GM20431 (cell line): ENCODE data around the gene GPR34.
"Not testable (repeated sequence)": the region's sequence is repeated elsewhere in the genome, so short reads cannot be mapped to it uniquely, and the experiment has no call there.

Source experiments
- in situ Hi-C: fragments of 300-500 bp; cut with MseI, MboI; formaldehyde crosslinking; loops from one replicate; pipeline ENCODE4 v1.15.0; 2020; ENCODE audit warnings: low sequenced_read_pairs; ENCODE audit not compliant: unreplicated experiment

The GPR34 gene, protein sequence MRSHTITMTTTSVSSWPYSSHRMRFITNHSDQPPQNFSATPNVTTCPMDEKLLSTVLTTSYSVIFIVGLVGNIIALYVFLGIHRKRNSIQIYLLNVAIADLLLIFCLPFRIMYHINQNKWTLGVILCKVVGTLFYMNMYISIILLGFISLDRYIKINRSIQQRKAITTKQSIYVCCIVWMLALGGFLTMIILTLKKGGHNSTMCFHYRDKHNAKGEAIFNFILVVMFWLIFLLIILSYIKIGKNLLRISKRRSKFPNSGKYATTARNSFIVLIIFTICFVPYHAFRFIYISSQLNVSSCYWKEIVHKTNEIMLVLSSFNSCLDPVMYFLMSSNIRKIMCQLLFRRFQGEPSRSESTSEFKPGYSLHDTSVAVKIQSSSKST

DNA sequence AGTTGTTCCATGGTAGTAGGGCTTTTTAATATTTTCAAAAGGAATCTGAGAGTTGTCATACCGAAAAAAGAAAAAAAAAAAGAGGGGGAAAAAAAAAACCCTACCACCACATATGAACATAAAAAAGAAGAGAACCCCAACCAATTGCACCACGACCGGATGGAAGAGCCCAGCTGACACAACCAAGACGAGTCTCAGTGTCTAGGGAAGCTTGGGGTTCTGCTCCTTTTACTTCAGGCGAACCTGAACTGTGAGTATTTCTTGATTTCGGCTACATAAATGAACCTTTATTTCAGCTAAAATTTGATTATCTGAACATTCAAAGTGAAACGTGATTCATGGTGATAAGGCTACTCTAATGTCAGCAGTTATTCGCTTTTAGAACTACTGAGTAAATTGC lies at the start of gene GPR34:
TSS of gene GPR34 (plus strand) at position 139 of the 400 bp plus-strand sequence. CDS start 6,661 bp downstream, outside the sequence.
- in situ Hi-C loops, result no loop called here

DNA sequence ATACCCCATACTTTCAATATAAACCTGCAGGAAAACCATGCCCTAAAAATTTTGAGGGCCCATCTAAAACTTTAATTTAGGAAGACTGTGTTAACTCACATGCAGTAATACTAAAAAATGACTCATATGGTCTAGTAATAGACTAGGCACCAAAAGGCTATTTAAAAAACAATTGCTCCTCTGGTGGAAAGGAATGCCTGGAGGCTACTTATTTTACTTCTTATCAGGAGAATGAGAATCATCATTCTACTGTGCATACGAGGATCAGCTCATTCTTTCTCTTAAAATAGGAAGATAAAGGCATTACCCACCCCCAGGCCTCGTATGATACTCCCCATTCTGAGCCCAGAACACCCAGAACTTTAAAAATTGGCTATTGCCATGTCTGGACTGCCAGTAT lies 42.6 kb upstream of the GPR34 start:
- in situ Hi-C loops, result not testable (repeated sequence)

DNA sequence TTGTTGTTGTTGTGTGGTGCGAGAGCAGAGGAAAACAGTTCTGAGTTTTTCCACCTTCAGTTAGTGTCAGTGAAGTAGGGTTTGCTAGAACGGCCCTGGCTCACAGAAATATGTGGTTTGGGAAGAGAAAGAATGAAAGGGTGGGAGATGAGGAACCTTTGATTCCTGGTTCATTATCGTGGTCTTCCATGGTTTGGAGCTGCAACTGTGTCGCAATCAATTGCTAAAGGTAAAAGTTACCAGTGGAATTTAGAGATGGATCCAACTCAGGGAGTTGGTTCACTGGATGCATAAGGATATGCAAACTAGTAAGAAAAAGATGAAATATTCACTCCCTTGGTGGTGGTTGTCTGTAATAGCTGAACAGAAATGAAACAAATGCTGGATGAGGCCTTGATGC lies 35.6 kb upstream of the GPR34 start:
- in situ Hi-C loops, result no loop called here

DNA sequence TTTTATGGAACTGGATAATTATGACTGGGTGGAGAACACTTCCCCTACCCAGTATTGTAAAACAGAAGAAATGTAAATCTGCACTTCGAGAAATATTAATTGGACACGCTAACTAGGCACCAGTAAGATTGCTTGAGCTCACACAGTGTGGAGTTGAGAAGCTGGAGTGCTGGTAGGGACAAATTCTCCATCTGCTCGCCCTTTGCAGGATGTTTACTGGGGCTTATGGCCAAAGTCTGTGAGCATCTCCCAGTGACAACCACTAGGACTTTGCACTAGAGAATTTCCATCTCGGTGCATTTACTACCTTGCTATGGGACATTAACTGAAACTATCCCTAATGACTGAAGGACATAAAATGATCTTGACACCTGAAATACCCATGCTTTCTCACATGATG lies 33.7 kb upstream of the GPR34 start:
- in situ Hi-C loops, result no loop called here

DNA sequence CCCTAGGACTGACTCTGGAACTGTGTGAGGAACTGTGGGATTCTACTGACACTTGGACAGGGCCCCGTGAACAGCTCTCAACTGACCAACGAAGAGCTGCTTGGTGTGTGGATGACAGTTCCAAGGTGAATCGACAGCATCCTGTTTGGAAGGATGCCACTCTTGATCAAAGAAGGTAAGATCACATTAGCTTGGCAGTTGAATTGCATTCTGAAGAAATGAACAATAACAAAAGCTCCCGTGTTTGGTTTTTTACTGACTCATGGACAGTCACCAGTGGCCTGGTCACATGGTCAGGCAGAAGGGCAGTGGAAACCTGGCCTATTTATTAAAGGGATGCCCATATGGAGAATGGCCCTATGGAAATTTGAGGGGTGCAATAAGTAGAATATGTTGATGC lies 33.1 kb upstream of the GPR34 start:
- in situ Hi-C loops, result no loop called here

DNA sequence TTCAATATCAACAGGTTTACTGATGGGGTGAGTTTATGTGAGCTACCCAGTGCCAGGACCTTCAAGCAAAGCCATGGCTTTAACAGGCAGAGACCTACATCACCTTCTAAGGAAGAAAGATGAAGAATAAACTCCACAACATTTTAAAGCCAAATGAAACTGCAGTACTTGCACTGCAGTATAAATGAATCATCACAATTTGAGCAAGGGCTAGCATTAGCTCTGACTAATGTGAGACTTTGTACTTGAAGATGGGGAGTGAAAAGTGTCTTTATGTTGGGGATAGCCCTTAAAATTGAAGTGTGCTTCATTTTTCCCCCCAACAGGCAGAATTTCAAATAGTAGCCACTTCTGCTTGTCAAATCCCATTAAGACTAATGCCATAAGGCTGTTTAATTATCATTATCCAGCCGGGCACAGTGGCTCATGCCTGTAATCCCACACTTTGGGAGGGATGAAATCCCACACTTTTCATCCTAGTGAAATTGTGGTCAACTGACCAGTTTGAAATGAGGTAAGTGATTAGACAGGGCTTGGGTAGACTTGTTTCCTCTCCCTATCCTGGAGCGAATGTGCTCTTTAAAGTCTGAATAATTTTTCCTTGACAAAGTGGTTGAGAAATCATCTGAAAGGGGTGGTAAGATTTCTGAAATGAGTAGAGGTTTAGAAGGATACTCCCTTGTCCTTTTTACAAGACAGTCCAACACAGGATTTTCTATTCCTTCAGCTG lies 27.2 kb upstream of the GPR34 start:
- in situ Hi-C loops, result no loop called here

DNA sequence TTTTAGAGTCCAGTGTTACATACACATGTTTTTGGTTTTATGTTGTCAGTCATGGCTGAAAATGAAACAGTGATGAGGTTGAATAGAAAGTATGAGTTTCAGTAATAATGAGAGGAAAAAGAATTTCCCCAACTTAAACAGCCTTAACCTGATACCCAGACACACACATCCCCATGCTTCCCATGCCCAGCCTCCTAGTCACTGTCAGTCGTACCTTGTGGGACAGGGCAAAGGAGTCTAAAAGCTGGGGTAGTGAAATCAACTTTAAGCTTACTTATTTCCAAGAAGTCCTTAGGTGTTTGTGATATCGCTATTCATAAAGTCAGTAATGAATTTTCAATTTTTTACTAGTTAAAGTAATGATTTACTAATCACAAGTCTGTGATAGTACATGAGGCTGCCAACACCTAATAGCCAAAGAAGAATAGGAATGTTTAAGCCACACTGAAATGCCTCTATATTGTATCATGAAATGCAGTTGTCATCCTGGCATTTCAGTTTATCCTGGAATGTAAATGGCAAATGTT lies 24.3 kb upstream of the GPR34 start:
- in situ Hi-C loops, result no loop called here

DNA sequence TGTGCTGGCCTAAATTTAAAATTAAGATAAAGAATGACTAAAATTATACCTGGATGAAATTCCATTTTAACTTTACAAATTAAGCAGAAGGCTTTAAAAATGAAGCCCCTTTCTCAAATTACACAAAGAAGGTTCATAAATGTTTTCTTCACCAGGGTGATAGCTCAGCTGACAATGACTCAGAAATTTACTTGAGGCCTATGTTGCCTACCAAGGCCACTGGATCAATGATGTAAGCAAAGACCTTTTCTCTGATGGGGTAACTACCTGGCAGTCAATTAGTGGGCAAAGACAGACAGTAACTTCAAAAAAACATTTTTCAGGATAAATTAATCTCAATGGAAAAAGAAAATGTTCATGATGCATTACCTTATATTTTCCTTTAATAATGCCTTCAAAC lies 23.9 kb upstream of the GPR34 start:
- in situ Hi-C loops, result no loop called here

DNA sequence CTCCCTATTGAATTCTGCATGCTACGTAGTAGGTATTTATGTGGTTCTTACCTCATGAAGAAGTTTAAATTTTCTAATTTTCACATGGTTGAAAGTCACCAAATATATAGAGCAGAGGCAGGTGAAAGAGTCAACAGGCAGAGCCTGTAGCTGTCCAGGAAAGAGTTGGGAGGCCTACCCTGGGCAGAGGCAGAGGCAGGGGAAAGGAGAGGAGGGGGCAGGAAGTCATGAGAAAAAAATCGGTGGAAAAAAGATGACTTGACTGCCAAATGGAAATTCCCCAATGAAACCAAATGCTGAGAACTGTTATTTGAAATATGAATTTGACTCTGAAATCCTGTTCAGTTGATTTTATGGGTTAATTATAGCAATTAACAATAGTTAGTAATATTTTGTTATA lies 23.1 kb upstream of the GPR34 start:
- in situ Hi-C loops, result no loop called here

DNA sequence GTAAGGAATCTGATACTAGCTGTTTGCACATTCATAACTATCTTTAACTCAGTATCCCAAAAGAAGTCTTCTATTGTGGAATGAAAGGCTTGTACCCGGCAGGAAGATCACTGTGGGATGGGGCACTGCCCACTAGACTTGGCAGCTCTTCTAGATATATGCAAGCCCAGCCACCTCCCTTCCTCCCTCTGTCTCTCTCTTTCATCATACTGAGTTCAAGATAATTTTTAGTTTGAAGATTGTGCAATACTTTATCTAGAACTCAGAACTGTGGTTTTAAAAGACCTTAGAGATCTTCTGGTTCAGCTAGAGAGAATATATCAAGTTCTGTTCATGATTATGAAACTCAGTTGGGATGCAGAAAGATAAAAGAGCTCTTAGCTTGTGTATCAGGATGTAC lies 22.5 kb upstream of the GPR34 start:
- in situ Hi-C loops, result no loop called here

DNA sequence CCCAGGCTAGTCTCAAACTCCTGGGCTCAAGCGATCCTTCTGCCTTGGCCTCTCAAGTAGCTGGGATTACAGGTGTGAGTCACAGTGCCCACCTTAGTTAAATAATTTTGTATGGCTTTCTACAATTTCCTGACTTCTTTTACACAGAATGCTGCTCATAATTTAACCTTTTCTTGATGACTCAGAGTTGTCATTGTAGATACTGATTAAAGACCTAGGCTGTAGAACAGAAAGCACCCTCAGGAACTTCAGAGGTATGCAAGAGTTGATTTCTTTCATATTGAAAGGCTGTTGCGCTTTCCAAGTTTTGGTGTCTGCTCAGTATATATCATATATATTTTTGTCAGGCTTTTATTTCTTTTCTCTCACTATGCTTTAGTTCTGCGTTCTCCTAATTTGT lies 21.1 kb upstream of the GPR34 start:
- in situ Hi-C loops, result no loop called here

DNA sequence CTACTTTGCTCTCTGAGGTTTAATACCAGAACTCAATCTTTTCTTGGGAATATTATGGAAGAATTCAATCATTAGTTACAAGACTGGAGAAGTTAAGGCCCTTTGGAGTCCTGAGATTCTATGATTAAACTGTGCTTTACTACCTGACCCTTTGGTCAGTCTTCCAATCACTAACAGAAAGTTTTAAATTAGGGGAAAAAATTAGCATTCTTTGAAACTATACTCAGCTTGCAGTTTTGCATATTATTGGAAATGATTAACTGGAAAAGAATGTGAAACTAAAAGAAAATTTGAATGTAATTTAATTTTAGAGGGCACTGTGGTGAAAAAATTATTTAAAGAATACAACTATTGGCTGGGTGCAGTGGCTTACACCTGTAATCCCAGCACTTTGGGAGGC lies 18.7 kb upstream of the GPR34 start:
- in situ Hi-C loops, result no loop called here

DNA sequence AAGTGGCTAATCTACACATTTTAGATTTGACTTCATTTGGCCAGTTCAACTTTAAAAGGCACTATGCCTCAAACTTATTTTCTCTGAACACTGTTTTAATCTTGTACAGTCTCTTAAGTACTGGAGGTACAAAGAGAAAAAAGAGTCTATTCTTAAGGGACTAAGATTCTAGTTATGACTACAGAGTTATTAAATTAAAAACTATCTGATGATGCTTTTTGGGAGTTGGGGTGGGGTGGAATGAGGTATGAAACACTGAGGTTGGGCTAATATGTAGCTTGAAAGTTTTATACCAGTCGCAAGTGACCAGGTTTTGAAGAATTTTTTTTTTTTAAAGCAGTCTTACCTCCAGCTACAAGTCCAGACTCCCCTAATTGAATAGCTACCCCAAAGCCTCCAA lies 17.7 kb upstream of the GPR34 start:
- in situ Hi-C loops, result no loop called here

DNA sequence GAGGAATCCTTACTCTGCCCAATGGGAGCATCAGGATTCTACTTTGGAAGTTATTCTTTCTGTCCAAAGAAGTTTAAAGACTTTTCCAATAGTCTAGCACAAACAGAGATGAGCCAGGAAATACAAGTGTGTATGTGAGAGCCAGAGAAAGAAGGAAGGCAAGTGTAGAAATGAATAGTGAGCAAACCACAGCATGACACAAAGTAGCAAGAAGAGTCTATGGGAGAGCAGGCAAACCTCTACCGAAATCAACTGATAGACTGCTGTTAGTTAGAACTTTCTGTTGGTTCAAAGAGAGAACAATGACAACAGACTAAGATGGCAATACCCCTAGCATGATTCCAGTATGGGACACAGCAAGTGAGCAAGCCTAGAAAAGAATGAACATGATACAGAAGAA lies 16.1 kb upstream of the GPR34 start:
- in situ Hi-C loops, result no loop called here

DNA sequence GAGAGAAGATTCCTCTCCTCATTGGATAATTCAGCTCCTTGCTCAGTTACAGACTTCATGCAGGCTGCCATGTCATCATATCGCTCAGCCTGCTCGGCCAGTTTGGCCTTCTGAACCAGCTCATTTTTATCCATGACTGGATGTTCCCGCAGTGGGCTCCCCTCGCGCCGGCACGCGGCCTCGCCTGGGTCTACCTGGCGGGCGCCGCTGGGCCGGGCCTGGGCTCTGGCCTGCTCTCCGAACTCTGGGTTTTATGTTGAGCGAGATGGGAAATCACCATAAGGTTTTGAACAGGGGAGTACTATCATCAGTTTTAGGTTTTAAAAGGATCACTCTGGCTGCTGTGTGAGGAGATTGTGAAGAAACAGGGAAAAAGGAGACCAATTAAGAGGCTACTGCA lies 12.4 kb upstream of the GPR34 start:
- in situ Hi-C loops, result not testable (repeated sequence)

DNA sequence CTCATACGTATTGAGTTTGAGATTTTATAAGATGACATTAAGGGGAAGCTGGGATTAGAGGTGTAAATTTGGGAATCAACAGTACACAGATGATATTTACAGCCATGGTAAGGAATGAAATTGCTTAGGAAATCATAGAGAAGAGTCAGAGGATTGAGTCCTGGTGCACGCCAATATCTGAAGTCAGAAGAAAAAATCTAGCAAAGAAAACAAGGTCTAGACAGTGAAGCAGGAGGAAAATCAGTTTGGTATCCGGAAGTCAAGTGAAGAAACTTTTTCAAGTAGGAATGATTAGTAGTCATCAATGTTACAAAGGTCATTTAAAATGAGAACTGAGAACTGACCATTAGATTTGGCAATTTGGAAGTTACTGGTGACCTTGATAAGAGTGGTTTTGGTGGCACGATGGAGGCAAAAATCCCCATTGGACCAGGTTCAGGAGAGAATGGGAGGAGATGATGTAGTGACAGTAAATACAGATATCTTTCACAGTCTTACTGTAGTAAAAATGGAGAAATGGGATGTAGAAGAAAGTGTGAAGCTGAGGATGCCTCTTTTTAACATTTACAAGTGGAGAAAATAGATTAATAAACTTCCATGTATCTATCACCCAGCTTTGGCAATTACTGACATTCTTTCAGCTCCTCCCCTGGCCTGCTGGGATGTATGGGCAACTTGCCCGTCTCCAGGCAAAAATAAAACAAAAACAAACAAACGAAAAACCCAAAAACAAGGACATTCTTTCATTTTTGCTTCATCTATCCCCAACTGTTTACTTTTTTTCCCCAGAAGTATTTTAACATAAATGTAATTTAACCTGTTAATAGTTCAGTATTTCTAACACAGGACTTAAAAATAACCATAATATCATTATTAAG lies 11.4 kb upstream of the GPR34 start:
- in situ Hi-C loops, result no loop called here

DNA sequence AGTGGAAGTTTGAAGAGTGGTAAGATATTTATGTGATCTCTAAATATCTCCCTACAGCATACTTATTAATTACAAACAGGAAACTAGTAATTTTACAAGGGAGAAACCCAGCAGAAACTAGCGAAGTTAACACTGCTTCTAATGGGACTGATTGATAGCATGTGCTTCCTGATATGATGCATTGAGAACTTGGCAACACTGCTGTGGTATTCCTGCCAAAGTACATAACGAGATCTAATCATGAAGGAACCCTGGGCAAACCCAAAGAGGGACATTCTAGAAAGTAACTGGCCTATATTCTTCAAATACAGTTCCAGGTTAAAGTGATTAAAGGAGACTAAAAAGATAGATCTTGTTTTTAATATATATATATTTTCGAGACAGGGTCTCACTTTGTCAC lies 4.6 kb upstream of the GPR34 start:
- in situ Hi-C loops, result no loop called here

DNA sequence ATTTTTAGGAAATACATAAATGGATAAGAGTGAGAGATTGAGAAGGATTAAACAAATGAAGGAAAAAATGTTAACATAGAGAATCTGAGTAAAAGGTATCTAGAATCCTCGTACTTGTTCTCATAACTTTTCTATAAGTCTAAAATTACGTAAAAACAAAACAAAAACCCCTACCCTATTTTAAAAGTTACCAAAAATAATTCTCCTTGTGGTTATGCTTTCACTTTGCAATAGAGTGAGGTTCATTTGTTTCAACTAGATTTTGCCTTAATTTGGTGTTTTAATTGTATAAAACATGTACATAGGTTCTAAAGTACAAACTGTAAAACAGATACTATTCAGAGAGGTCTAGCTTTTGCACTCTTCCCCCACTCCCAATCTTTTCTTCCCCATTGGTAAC lies 3.8 kb upstream of the GPR34 start:
- in situ Hi-C loops, result no loop called here

DNA sequence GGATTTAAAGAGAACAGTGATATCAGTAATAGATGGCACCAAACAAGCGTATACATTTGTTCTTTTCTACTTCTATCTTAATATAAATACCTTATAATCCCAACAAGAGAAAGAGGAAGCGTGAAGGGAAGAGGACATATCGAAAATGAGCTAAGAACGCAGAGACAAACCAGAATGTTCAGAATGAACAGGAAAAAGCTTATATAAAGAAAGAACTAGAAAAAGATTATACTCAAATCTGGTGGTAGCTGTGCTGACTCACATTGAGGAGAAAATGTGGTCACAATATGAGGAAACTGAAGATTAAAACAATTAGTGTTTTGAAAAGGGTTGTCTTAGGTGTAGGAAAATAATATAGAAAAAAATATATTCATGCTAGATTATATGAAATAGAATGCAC lies 2.0 kb upstream of the GPR34 start:
- in situ Hi-C loops, result no loop called here

DNA sequence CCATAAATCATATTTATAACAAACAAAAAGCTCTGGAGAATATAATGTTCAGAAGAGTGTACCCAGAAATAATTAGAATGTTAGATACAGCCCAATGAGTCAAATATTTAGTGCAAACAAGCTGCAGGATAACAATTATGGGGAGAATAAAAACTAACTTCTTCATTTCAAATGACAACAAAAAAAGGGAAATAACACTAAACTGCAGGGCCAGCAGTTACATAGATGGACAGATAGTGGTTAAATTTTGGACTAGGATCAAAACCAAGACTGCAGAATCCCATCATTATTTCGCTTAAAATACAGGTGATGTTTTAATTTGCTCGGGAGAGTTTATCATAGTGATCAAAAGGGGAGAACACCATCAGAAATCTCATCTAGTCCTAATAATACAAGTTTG lies 617 bp upstream of the GPR34 start:
- in situ Hi-C loops, result no loop called here

DNA sequence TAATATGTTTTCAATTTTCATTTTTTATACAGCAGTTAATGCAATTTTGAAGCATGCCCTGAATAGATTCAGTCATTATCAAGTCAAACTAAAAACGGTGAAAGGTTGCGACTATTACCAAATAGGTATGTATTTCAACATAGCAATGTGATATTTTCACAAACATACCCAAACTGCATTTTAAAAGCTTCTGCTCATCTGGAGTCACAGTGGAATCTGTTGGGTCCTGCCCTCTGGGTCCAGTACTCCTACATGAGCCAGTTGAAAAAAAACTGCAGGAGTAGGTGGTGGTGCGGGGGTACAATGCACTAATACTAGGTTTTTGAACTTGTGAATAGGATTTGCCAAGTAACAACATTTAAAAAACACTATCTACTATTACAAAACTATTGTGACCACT lies 938 bp downstream of the GPR34 start:
- in situ Hi-C loops, result no loop called here
